KMS-11 (cell line): Measurements from ENCODE around the gene TRMT112.

Source experiments
- H2AFZ ChIP-seq: fragments of 200-600 bp; sonication (generic); 2 replicates; pipeline ENCODE4 v1.6.1; 2016; ENCODE audit warnings: antibody characterized with exemption, mixed run types, low read depth
- H3K27ac ChIP-seq: fragments of 200-600 bp; sonication (generic); 2 replicates; pipeline ENCODE4 v1.6.1; 2016; ENCODE audit warnings: mild to moderate bottlenecking, mixed run types
- H3K27me3 ChIP-seq: fragments of 200-600 bp; sonication (generic); 2 replicates; pipeline ENCODE4 v1.6.1; 2017; ENCODE audit warnings: mild to moderate bottlenecking, low read depth, mixed run types, moderate library complexity; ENCODE audit not compliant: insufficient read depth
- H3K36me3 ChIP-seq: fragments of 200-600 bp; sonication (generic); 2 replicates; pipeline ENCODE4 v1.6.1; 2017; ENCODE audit warnings: mild to moderate bottlenecking, mixed run types; ENCODE audit not compliant: insufficient read depth
- H3K4me1 ChIP-seq: fragments of 200-600 bp; sonication (generic); 2 replicates; pipeline ENCODE4 v1.6.1; 2016; ENCODE audit warnings: mild to moderate bottlenecking, low read depth, mixed run types; ENCODE audit not compliant: poor library complexity, severe bottlenecking
- H3K4me2 ChIP-seq: fragments of 200-600 bp; sonication (generic); 2 replicates; pipeline ENCODE4 v1.7.0; 2016; ENCODE audit warnings: mild to moderate bottlenecking, mixed run types
- H3K4me3 ChIP-seq: fragments of 200-600 bp; sonication (generic); IDR thresholded peaks from 2 replicates; pipeline ENCODE4 v1.6.1; 2017; ENCODE audit warnings: low read depth, low read length, mixed read lengths; ENCODE audit not compliant: insufficient read depth
- H3K79me2 ChIP-seq: fragments of 200-600 bp; sonication (generic); 2 replicates; pipeline ENCODE4 v1.6.1; 2016; ENCODE audit warnings: low read depth, mixed run types; ENCODE audit not compliant: insufficient read depth
- H3K9ac ChIP-seq: fragments of 200-600 bp; sonication (generic); 2 replicates; pipeline ENCODE4 v1.6.1; 2016; ENCODE audit warnings: mild to moderate bottlenecking, mixed run types
- H4K20me1 ChIP-seq: fragments of 200-600 bp; sonication (generic); 2 replicates; pipeline ENCODE4 v1.6.1; 2016; ENCODE audit warnings: mild to moderate bottlenecking, mixed run types; ENCODE audit not compliant: insufficient read depth
- TF ChIP-seq, protein P1 (sequence below): fragments of 200-600 bp; sonication (generic); conservative IDR thresholded peaks from 2 replicates; pipeline ENCODE4 v1.6.1; 2017; ENCODE audit warnings: low read depth, mild to moderate bottlenecking, antibody characterized with exemption, low read length, moderate library complexity, mixed read lengths

The TRMT112 gene

GRCh38 chr11:64349025-64349387 lies 31.6 kb upstream of the TRMT112 start:
- no peaks in the 10 kb centered on the region for H3K27me3 ChIP-seq
- TF ChIP-seq, protein P1, sequence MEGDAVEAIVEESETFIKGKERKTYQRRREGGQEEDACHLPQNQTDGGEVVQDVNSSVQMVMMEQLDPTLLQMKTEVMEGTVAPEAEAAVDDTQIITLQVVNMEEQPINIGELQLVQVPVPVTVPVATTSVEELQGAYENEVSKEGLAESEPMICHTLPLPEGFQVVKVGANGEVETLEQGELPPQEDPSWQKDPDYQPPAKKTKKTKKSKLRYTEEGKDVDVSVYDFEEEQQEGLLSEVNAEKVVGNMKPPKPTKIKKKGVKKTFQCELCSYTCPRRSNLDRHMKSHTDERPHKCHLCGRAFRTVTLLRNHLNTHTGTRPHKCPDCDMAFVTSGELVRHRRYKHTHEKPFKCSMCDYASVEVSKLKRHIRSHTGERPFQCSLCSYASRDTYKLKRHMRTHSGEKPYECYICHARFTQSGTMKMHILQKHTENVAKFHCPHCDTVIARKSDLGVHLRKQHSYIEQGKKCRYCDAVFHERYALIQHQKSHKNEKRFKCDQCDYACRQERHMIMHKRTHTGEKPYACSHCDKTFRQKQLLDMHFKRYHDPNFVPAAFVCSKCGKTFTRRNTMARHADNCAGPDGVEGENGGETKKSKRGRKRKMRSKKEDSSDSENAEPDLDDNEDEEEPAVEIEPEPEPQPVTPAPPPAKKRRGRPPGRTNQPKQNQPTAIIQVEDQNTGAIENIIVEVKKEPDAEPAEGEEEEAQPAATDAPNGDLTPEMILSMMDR: no peak
- no peak overlapping the region for H3K9ac ChIP-seq
- H3K36me3 ChIP-seq: no peaks in the 10 kb centered on the region
- no peaks in the 10 kb centered on the region for H3K4me1 ChIP-seq
- H3K27ac ChIP-seq: no peak overlapping the region
- no peaks in the 10 kb centered on the region for H4K20me1 ChIP-seq
- H3K4me3 ChIP-seq: no peak overlapping the region
- no peaks in the 10 kb centered on the region for H3K79me2 ChIP-seq
- no peak overlapping the region for H3K4me2 ChIP-seq
- no peak overlapping the region for H2AFZ ChIP-seq

- no peak overlapping the region for H3K27ac ChIP-seq
- H2AFZ ChIP-seq: no peak overlapping the region
- no peak overlapping the region for H3K4me3 ChIP-seq
- TF ChIP-seq, protein P1: no peak
- H3K4me1 ChIP-seq: no peaks in the 10 kb centered on the region
- no peaks in the 10 kb centered on the region for H3K79me2 ChIP-seq
- H3K27me3 ChIP-seq: no peaks in the 10 kb centered on the region
- no peak overlapping the region for H3K9ac ChIP-seq
- H3K36me3 ChIP-seq: no peaks in the 10 kb centered on the region
- no peaks in the 10 kb centered on the region for H4K20me1 ChIP-seq
- H3K4me2 ChIP-seq: no peak overlapping the region
Measured at GRCh38 chr11:64348383-64349024, 31.1 kb upstream of the TRMT112 start.

DNA sequence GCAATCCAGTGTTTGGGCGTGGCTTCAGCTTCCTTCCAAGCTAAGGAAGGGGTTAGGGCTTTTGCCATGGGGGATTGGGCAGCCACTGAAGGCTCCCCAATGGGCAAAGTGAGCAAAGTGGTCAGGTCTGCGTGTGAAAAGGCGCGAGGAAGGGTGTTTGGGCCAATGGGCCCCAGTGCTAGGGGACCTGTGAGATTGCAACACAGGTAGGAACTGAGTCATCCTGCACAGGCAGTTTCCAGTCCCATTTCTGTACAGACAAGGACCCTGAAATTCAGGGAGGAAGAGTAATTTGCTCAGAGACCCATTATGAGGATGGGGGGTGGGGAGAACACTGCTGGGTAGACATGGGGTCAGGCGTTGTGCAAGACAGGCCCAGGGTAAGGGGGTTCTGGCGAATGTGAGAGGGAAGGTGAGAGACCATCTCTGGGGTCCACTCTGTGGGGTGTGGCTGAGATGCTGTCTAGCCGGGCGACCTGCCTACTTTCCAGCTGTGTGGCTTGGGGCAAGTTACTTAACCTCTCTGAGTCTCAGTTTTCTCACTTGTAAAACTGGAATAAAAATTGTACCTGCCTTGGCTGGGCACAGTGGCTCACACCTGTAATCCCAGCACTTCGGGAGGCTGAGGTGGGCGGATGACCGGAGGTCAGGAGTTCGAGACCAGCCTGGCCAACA lies 30.0 kb upstream of the TRMT112 start:
- H3K27me3 ChIP-seq: no peaks in the 10 kb centered on the region
- H3K27ac ChIP-seq: no peak overlapping the region
- no peaks in the 10 kb centered on the region for H3K36me3 ChIP-seq
- H3K9ac ChIP-seq: no peak overlapping the region
- no peak overlapping the region for H3K4me3 ChIP-seq
- peaks cover under 1% of the 10 kb centered on the region for H3K4me1 ChIP-seq
- no peaks in the 10 kb centered on the region for H4K20me1 ChIP-seq
- TF ChIP-seq, protein P1: no peak
- no peaks in the 10 kb centered on the region for H3K79me2 ChIP-seq
- H2AFZ ChIP-seq: no peak overlapping the region
- H3K4me2 ChIP-seq: no peak overlapping the region

DNA sequence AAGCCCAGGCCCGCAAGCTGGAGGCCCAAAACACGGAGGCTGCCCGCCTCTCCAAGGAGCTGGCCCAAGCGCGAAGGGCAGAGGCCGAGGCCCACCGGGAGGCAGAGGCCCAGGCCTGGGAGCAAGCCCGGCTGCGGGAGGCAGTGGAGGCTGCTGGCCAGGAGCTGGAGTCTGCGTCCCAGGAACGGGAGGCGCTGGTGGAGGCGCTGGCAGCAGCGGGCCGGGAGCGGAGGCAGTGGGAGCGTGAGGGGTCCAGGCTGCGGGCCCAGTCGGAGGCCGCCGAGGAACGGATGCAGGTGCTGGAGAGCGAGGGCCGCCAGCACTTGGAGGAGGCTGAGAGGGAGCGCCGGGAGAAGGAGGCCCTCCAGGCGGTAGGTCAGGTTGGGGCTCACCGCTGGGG lies 27.4 kb upstream of the TRMT112 start:
- H3K79me2 ChIP-seq: no peaks in the 10 kb centered on the region
- TF ChIP-seq, protein P1: no peak
- H4K20me1 ChIP-seq: no peaks in the 10 kb centered on the region
- no peaks in the 10 kb centered on the region for H3K27me3 ChIP-seq
- H3K4me1 ChIP-seq: peaks cover 19% of the 10 kb centered on the region
- no peak overlapping the region for H3K9ac ChIP-seq
- no peaks in the 10 kb centered on the region for H3K36me3 ChIP-seq
- H3K27ac ChIP-seq: no peak overlapping the region
- no peak overlapping the region for H3K4me3 ChIP-seq
- no peak overlapping the region for H3K4me2 ChIP-seq
- H2AFZ ChIP-seq: no peak overlapping the region
